HK-2 (cell line): ENCODE results near the gene RTN4RL1.
A peak's percentile ranks its signal among the peaks of the same experiment; 100 is the strongest.
"Not testable (repeated sequence)": the region's sequence is repeated elsewhere in the genome, so short reads cannot be mapped to it uniquely, and the experiment has no call there.

Experiments
- DNase-seq: peaks from one replicate; pipeline ENCODE4 v3.0.0-alpha.2; 2018; ENCODE audit not compliant: unreplicated experiment

RTN4RL1 gene

DNA sequence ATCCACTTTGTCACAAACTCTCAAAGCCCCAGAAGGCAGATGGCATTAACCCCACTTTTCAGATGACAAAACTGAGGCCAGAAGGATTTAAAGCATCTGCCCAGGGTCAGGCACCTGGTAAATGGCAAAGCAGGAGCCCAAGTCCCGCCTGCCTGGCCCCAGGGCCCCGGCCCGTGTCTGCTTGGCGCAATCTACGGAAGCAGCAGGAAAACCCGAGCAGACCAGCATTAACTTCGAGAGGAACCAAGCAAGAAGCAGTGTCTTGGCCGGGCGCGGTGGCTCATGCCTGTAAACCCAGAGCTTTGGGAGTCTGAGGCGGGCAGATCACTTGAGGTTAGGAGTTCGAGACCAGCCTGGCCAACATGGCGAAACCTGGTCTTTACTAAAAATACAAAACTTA, 21.6 kb downstream of the RTN4RL1 start:
- no peak for DNase-seq

DNA sequence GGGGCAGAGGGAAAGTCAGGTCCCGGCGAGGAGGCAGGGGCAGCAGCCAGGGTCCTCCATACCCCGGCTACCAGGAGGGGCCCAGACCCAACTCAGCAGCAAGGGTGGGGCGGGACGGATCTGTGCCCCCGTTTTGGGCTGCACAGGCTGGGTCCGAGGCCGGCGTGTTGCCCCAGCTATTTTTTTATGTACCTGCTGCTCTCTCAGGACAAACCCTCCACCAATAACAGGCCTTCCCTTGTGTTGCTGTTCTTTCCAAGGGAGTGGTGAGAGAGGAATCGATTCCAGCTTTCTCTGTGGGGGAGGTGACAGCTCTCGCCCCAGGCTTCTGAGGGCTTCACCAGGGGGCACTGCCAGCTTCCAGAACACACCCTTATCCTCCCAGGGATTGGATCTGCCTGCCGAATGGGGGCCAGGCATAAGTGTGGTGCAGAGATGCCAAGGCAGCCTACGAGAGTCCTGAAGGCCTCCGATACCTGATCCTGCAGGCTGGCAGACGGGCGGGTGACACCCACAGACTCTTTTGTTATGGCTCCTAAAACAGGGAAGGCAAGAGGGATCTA, 22.3 kb downstream of the RTN4RL1 start:
- no peak for DNase-seq

DNA sequence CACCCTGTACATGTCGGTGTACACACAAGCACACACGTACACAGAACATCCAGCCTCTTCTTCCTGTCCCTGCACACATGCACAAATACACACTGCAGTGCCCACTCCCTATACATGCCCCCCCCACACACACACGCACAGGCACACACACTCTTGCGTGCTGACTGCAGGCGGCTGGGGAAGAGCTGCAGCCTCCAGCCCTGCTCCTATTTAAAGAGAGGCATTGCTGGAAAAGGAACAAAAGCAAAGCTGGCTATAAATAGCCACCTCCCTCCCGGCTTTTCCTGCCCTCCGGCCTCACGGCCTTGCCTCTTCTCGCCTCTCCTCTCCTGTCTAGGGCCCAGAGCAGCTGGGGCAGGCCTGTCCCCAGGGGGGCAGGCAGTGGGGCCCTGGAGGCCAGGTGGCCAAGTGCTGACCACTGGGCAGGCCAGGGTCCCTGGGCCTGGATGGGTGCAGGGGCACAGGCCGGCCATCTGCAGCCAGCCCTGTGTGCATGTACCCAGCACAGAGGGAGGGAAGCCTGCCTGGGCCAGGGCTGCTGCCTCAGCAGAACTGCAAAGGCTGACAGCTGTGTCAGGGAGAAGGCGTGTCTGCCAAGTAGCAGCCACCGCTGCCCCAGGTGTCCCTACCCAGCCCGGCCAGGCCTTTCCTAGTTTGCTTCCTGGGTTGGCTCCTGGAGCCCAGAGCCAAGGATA, 25.4 kb downstream of the RTN4RL1 start:
- no peak for DNase-seq

DNA sequence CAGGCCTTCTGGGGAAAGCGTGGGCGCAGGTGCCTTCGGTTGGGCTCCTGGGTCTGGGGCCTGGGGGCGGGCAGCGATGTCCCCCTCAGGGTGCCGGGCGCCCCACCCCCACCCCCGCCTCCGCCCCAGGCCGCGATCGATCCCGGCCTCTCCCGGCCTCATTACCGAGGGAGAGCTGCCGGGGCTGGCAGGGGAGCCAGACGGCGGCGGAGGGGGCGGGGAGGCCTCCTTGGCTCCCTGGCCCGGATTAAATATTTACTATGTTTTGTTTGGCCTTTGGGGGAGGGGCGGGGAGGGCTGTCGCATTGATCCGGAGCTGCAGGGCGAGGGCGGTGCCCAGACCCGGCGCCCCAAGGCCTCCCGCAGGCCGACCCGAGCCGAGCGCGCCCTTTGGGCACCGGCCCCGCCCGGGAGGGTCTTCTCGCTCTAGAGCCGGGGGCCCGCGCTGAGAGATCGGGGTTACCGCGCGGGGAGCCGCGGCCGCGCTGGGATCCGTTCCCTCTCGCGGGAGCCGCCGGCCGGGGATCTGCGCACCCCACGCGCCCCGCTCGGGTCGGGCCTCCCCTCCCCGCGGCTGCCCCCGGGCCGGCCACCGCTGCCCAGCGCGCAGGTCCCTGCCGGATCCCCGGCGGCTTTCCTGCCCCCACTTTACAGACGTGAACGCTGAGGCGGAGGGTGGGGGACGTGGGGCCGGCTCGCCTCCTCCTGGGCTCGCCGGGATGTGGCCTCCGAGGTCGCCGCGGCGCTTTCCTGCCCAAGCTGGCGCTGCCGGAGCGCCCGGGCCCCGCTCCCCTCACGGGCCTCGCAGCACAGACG, 27.0 kb downstream of the RTN4RL1 start:
- DNase-seq: no peak

DNA sequence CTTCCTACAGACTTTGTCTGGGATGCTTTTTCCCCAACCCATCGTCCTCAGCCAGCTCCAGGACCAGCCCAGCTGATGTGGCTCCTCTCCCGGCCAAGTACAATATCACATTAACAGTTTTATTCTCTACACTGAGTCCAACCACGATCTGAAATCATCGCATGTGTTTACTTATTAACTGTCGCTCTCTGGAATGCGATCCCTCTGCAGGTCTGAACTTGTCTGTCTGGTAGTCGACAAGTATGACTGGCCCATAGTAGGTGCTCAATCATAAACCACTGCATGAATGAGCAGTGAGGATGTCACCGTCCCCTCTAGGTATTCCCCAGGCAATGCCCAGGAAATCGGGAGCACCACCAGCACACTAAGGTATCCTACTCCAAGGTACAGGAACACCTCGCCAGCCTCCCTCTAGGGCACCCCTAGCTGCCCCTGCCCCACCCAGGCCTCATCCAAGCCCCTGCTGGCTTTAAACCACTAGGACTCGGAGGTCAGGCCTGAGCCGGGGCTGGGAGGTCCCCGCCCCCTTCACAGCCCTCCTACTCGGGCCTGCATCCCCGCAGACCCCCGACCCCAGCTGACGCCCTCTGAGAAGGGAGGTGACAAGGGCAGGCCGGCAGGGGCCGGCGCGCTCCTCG, 27.7 kb downstream of the RTN4RL1 start:
- DNase-seq: peak; percentile 40

- DNase-seq: no peak
Measured at GRCh38 chr17:1996800-1997288, 28.3 kb downstream of the RTN4RL1 start.

DNA sequence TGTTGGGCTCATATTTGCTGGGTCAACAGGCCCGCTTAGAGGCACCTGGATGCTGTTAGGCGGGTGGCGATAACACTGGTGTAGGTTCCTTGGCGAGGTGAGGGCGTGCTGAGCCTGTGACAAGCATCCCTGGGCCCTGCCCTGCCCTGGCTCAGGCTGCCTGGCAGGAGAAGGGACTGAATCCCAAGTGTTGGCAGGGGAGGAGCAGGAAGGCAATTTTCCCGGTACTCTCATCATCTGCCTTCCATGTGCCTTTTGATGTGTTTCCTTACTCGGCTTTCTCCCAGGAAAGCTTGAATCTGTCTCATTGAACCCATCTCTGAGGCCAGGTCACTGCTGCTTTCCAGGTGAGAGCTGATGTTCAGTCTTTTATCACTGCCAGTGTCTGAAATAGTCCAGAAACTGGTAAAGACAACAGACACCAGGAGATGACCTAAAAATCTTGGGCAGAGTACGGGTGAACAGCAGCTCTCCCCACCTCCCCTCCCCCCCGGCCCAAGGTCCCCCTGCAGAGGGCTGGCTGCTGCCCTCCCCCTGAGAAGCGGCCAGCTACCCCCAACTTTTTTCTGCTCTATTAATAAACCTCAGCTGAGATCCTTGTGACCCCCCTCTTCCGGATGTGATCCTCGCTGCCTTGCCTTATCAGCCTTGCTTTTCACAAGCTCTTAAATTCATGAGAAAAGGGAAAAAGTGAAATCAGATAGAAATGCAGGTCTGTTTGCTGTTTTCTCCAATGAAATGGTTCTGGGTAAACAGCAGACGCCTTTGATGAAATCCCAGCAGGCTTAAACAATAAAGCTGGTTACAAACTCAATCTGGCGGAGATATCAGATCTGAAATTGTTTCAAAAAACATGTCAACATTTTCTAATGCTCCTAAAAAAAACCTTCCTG, 29.0 kb downstream of the RTN4RL1 start:
- no peak for DNase-seq

DNA sequence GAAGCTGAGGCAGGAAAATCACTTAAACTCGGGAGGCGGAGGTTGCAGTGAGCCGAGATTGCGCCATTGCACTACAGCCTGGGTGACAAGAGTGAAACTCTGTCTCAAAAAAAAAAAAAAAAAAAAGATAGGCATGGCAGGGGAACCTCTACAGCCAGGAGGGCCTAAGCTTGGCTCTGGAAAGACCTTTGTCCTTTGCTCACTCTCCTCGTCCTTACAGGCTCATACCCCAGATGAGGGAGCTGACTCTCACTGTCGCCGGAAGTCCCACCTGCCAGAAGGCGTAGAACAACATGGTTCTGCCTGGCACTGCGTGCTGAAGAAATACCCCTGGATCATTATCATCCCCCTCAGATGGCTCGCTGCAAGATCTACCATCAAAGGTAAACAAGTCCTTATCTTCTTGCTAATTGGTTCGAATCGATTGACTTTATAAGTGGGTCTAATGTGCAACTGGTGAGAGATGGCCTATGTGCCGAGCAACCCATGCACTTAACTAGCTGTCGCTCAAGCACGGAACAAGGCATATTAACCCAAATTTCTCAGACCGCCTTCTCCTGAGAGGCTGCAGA, 29.7 kb downstream of the RTN4RL1 start:
- no peak for DNase-seq

- DNase-seq: no peak
Measured at GRCh38 chr17:1994707-1995106, 30.4 kb downstream of the RTN4RL1 start.

- DNase-seq: no peak
Measured at GRCh38 chr17:1992541-1992940, 32.6 kb downstream of the RTN4RL1 start.

- DNase-seq: no peak
Measured at GRCh38 chr17:1989135-1989534, 36.0 kb downstream of the RTN4RL1 start.

- DNase-seq: no peak
Measured at GRCh38 chr17:1986783-1987451, 38.2 kb downstream of the RTN4RL1 start.

DNA sequence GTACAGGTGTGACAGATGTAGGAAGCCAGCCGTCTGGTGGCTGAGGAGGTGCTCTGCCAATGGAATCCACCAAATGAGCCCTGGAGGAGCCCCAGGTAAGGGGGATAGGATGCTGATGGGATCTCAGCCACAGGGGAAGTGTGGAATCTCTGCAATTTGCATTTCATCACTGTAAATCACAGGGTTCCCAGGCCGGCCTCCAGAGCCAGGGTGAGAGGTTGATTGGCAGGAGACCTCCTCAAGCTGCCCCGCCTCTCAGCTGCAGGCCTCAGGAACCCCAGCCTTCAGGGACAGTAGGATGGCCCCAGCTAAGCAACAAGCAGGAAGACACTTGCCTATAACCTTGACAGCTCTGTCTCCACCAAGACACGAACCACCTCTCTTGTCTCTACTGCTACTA, 39.4 kb downstream of the RTN4RL1 start:
- no peak for DNase-seq

GRCh38 chr17:1985093-1985492, 40.0 kb downstream of the RTN4RL1 start:
- no peak for DNase-seq

- not testable (repeated sequence) for DNase-seq
Measured at GRCh38 chr17:1982793-1983366, 42.3 kb downstream of the RTN4RL1 start.

GRCh38 chr17:1980665-1981250, 44.4 kb downstream of the RTN4RL1 start:
- DNase-seq: no peak

DNA sequence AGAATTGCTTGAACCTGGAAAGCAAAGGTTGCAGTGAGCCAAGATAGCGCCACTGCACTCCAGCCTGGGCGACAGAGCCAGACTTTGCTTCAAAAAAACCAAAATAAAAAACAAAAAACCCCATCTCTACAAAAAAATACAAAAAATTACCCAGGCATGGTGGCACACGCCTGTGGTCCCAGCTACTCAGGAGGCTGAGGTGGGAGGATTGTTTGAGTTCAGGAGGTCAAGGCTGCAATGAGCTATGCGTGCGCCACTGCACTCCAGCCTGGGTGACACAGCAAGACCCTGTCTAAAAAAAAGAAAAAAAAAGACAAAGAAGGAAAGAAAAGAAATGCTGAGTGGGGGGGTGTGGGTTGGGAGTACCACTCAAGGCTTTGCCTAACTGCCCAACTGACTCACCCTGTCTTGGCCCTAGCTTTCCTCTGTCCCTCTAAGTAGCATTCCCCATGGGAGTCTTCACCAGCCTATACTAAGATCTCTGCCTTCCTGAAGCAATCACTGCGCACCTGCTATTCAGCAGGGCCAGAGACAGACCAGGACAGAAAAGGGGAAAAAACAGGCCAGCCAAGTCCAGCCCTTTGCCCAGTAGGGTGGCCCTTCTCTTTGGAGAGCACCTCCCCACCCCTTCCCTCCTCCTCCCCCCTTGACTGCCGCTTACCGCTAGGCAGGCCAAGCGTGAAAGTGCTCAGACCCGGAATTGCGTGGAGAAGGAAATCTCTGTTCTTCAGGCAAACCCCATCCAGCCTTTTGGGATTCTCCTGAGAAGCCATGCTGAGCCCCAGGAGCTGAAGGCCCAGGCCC, 45.8 kb downstream of the RTN4RL1 start:
- DNase-seq: peak; percentile 72

DNA sequence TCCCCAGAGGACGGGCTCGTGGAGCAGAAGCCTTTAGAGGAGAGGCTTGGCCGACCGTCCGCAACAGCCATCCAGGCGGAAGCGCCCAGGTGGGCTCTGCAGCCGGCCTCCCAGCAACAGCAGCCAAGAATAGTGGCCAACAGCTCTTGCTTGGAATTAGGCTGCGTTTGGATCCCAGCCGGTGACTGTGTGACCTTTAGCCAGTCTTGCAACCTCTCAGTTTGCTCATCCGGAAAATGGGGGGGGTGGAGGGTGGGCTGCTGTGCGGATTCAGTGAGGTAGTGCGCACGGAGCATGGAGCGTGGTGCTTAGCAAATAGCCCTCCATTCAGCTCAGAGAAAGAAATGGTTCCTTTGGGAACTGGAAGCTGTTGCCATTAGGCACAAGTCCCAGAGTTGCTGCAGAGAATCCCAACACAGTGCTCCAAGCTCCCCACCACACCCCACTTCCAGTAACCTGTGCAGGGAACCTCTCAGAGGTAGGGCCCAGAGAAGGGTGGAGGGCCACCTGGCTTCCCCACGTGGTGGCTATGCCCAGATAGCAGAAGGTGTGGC, 46.7 kb downstream of the RTN4RL1 start:
- DNase-seq: no peak
